Adrenal gland (tissue), 5 donors: ENCODE results near the gene ANXA8.
"Not testable (repeated sequence)": the region's sequence is repeated elsewhere in the genome, so short reads cannot be mapped to it uniquely, and the experiment has no call there.

ENCODE experiments used
- CTCF ChIP-seq, 6 experiments: fragments of 450-650 bp in 4 of 6; fragments of 200-600 bp in 2 of 6; sonication (generic) in 1 of 6; IDR thresholded peaks; 1 replicate in 5 of 6; 2 replicates in 1 of 6; pipeline versions ENCODE4 v1.5.1 to v1.8.0; 2016 to 2021; ENCODE audit warnings: antibody characterized with exemption in 6 of 6, mild to moderate bottlenecking in 2 of 6, moderate library complexity in 1 of 6
- POLR2A ChIP-seq, 2 donors: fragments of 450-650 bp; IDR thresholded peaks; one replicate each; pipeline ENCODE4 v1.6.1; 2017; ENCODE audit warnings: antibody characterized with exemption in 2 of 2, mild to moderate bottlenecking in 2 of 2, moderate library complexity in 1 of 2
- donor health status: DM: no; HTN: no; CAD: no.

DNA sequence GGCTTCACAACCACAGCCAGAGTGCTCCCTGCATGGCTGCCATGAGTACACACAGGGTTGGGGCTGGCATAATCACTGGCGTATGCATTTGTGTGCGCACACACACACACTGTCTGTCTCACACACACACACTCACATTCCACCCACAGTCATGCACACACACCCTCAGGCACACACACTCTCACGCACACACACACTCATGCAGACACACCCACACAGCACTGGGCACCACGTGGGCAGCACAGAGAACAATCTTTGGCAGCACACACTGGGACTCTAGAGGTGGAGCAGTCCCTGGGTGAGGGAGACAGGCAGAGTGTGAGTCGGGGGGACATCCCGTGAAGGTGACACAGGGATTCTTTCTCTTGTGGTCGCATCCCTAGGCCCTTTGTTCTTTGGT lies 10.4 kb downstream of the ANXA8 start:
- TF ChIP-seq CTCF, POLR2A (IDR thresholded peaks at IDR 0.05): not testable (repeated sequence)
